ENCODE results near the gene LIMCH1. TPM values are rescaled to one million over a fixed set of nuclear protein-coding genes. Genes with fewer than 3 reads are reported as not detected.

LIMCH1 gene
- total RNA-seq, 1 experiment from 2014 or later = 3.3 TPM

DNA sequence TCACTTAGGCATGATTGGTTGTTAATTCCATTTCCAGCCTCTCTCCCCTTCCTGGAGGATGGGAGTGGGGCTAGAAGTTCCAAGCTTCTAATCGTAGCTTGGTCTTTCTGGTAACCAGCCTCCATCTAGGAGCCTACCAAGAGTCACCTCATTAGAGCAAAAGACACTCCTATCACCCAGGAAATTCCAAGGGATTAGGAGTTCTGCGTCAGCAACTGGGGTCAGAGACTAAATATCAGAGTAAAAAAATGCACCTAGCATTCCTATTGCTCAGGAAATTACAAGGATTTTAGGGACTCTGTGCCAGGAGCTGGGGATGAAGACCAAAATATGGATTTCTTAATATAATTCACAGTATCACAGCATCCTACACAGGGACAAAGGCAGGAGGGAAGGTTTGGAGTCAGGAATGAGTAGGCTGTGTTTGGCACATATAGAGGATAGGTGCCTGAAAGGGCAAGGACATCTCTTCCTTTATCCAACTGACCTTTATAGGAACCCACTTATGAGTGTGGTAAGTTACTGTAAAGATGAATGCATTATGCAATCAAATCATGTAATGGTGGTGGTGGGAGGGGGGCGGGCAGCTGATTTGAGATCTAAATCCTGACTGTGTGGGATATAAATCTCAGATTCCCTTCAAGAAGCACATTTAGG lies 30.5 kb upstream of the LIMCH1 start:
- Histone ChIP-seq H2BK12ac (ENCODE audit: insufficient read length, low read depth, low read length) (no peak overlapping the region), H4K20me1 (ENCODE audit: control insufficient read depth, insufficient read depth, insufficient read length) (no peaks in the 10 kb centered on the region), H3K79me1 (ENCODE audit: insufficient read depth, low read depth, low read length, poor library complexity, severe bottlenecking) (no peaks in the 10 kb centered on the region), H3K9ac (ENCODE audit: extremely low read depth, insufficient read length, low read length) (no peak overlapping the region), H2AK5ac (ENCODE audit: insufficient read length, low read length) (no peak overlapping the region), H4K8ac (replicated peaks; ENCODE audit: insufficient read length, low read depth, low read length) (no peak overlapping the region), H3K79me2 (ENCODE audit: insufficient read depth, low read length) (no peaks in the 10 kb centered on the region), H3K56ac (ENCODE audit: insufficient read length, low read depth, low read length) (no peak overlapping the region), H3K27me3 (ENCODE audit: insufficient read depth, low read length) (no peaks in the 10 kb centered on the region), H2BK15ac (ENCODE audit: low read depth, low read length) (no peak overlapping the region), H3T11ph (ENCODE audit: low read length) (no peak overlapping the region), H3K4ac (ENCODE audit: low read depth, low read length) (no peak overlapping the region), H4K91ac (ENCODE audit: insufficient read length, low read depth, low read length) (no peak overlapping the region), H3K23me2 (ENCODE audit: insufficient read length, low read depth, low read length, poor library complexity, severe bottlenecking) (no peaks in the 10 kb centered on the region), H3K23ac (ENCODE audit: insufficient read length, low read depth, low read length) (no peak overlapping the region), H2BK120ac (ENCODE audit: low read depth, low read length, poor library complexity, severe bottlenecking) (no peak overlapping the region), H3K4me2 (ENCODE audit: insufficient read depth, insufficient read length, low read length) (no peak overlapping the region), H2AFZ (ENCODE audit: low read length) (no peak overlapping the region), H3K27ac (ENCODE audit: insufficient read length, low read depth, low read length) (no peak overlapping the region), H3K14ac (ENCODE audit: insufficient read depth, low read length) (no peak overlapping the region), H3K18ac (ENCODE audit: insufficient read length, low read depth, low read length) (no peak overlapping the region), H2BK20ac (ENCODE audit: low read depth, low read length, poor library complexity, severe bottlenecking) (no peak overlapping the region), H3K9me3 (ENCODE audit: control insufficient read depth, low read depth, low read length) (no peaks in the 10 kb centered on the region), H2BK5ac (ENCODE audit: insufficient read length, low read length) (no peak overlapping the region), H3K4me1 (ENCODE audit: insufficient read depth, low read length) (peaks cover 3% of the 10 kb centered on the region; the same call in 1 of the 2 replicates), H4K5ac (ENCODE audit: insufficient read length, low read depth, low read length) (no peak overlapping the region)
- H3K4me3 Mint-ChIP-seq = no peak overlapping the region
- no peak overlapping the region for H3K27ac Mint-ChIP-seq
- WGBS (ENCODE audit: extremely low coverage, insufficient read length, low lambda C conversion rate) = no CpG with 5 or more reads among the region's 3 CpGs
- H3K27me3 Mint-ChIP-seq (ENCODE audit: low read depth) = peaks cover 1% of the 10 kb centered on the region; the same call in 1 of the 2 replicates
- H3K36me3 Mint-ChIP-seq (ENCODE audit: insufficient read depth in 1 of 3, low read depth in 3 of 3) = peaks cover 0 to 10% (median 0%) of the 10 kb centered on the region in 3 experiments; a peak in 4 of 7 replicates
- no peak for TF ChIP-seq CTCF (conservative IDR thresholded peaks at IDR 0.05)
- H3K9me3 Mint-ChIP-seq = peaks cover 0 to 3% of the 10 kb centered on the region in 2 experiments; a peak in 3 of 5 replicates
- peaks cover 15 to 17% of the 10 kb centered on the region in 2 experiments for H3K4me1 Mint-ChIP-seq
- DNase-seq = no peak
